Gastroesophageal sphincter (tissue), 3 donors: ENCODE results near the gene NAB1.

Experiments
- EP300 ChIP-seq: sonication (generic); formaldehyde crosslinking; IDR thresholded peaks from one replicate; pipeline ENCODE4 v1.6.1; 2017; ENCODE audit warnings: antibody characterized with exemption, mild to moderate bottlenecking
- POLR2A ChIP-seq, 2 donors: fragments of 450-650 bp; IDR thresholded peaks; one replicate each; pipeline ENCODE4 v1.6.1; 2017; ENCODE audit warnings: antibody characterized with exemption in 2 of 2, mild to moderate bottlenecking in 2 of 2, moderate library complexity in 1 of 2
- POLR2AphosphoS5 ChIP-seq: sonication (generic); formaldehyde crosslinking; IDR thresholded peaks from one replicate; pipeline ENCODE4 v1.6.1; 2017; ENCODE audit warnings: antibody characterized with exemption
- TF ChIP-seq, protein P1 (sequence below), 4 experiments: fragments of 200-600 bp in 2 of 4; fragments of 450-650 bp in 2 of 4; sonication (generic) in 1 of 4; IDR thresholded peaks; one replicate each; pipeline ENCODE4 v1.5.1; 2017 to 2019; ENCODE audit warnings: antibody characterized with exemption in 4 of 4, mild to moderate bottlenecking in 2 of 4, moderate library complexity in 2 of 4

GRCh38 chr2:190717306-190717705, 68.4 kb downstream of the NAB1 start:
- TF ChIP-seq, protein P1, sequence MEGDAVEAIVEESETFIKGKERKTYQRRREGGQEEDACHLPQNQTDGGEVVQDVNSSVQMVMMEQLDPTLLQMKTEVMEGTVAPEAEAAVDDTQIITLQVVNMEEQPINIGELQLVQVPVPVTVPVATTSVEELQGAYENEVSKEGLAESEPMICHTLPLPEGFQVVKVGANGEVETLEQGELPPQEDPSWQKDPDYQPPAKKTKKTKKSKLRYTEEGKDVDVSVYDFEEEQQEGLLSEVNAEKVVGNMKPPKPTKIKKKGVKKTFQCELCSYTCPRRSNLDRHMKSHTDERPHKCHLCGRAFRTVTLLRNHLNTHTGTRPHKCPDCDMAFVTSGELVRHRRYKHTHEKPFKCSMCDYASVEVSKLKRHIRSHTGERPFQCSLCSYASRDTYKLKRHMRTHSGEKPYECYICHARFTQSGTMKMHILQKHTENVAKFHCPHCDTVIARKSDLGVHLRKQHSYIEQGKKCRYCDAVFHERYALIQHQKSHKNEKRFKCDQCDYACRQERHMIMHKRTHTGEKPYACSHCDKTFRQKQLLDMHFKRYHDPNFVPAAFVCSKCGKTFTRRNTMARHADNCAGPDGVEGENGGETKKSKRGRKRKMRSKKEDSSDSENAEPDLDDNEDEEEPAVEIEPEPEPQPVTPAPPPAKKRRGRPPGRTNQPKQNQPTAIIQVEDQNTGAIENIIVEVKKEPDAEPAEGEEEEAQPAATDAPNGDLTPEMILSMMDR (IDR thresholded peaks at IDR 0.05) = no peak
- no peak for TF ChIP-seq POLR2AphosphoS5
- TF ChIP-seq EP300 = no peak
- no peak for TF ChIP-seq POLR2A (IDR thresholded peaks at IDR 0.05)
